Right lobe of liver (tissue), 4 donors: ENCODE measurements around the gene SLC35A1.
A peak's percentile ranks its signal among the peaks of the same experiment; 100 is the strongest.

Experiments
- CTCF ChIP-seq, 4 donors: fragments of 200-600 bp in 3 of 4; fragments of 450-650 bp in 1 of 4; IDR thresholded peaks; one replicate each; pipeline versions ENCODE4 v1.5.1 to v1.8.0; 2016 to 2022; ENCODE audit warnings: antibody characterized with exemption in 4 of 4, mild to moderate bottlenecking in 2 of 4
- POLR2A ChIP-seq: fragments of 450-650 bp; IDR thresholded peaks from one replicate; pipeline ENCODE4 v1.6.1; 2017; ENCODE audit warnings: antibody characterized with exemption, mild to moderate bottlenecking
- donor health status: DM: no; HTN: no; CAD: no.
- donor health status: DM: no; HTN: no; CAD: no.
- donor health status: DM: no; HTN: yes; CAD: no.

- TF ChIP-seq CTCF (IDR thresholded peaks at IDR 0.05) (peak in 3 of 4 donors; percentile 22 to 46 (median 23)), POLR2A (peak; percentile 84)
These were observed at the start of gene SLC35A1 for GRCh38 chr6:87472525-87473418.
